ENCODE measurements around the gene RNF151.

DNA sequence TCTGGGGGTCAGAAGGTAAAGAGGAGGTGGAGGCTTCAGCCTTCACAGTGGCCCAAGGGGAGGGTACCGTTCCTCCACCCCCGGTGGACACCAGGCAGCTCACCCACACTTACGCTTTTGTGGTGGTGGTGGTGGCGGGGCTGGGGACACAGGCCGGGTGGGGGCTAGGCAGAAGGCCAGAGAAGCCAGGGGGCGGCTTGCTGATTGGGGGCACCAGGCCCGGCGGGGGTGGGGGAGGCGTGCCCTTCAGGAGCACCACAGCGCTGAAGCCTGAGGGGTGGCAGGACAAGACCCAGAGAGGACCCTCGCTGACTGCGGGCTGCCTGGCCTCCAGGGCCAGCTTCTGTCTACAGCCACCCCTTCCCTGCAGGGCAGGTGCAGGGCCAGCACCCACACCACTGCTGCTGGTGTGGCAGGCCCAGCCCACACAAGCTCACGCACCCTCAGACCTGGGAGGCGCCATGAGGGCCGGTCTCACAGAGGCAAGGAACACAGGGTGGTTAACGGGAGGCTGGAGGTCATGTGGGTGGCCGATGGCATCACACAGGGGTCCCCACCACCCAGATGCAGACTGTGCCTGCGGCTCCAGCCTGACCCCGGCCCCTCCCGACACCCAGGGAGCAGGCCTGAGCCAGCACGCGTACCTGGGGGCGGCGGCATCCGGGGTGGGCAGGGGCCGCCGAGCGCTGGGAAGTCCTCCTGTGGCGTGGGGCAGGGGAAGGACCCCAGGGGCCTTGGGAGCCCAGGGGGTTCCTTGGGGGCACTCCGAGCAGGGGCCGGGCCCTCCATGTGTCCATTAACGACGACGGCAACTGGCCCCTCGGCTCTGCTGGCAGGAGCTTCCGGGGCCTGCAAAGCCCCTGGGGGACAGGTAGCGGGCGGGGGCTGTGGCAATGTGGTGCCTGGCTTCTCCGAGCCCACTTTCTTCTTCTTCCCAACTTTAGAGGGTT is 32.5 kb downstream of the RNF151 start:
- TF ChIP-seq EZH2 (IDR thresholded peaks at IDR 0.05; ENCODE audit: low read length, missing control alignments), result no peak
- TF ChIP-seq, protein P1, sequence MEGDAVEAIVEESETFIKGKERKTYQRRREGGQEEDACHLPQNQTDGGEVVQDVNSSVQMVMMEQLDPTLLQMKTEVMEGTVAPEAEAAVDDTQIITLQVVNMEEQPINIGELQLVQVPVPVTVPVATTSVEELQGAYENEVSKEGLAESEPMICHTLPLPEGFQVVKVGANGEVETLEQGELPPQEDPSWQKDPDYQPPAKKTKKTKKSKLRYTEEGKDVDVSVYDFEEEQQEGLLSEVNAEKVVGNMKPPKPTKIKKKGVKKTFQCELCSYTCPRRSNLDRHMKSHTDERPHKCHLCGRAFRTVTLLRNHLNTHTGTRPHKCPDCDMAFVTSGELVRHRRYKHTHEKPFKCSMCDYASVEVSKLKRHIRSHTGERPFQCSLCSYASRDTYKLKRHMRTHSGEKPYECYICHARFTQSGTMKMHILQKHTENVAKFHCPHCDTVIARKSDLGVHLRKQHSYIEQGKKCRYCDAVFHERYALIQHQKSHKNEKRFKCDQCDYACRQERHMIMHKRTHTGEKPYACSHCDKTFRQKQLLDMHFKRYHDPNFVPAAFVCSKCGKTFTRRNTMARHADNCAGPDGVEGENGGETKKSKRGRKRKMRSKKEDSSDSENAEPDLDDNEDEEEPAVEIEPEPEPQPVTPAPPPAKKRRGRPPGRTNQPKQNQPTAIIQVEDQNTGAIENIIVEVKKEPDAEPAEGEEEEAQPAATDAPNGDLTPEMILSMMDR (conservative IDR thresholded peaks at IDR 0.05 in 1 of 2, IDR thresholded peaks at IDR 0.05 in 1 of 2; ENCODE audit: low read depth in 1 of 2, low read length in 2 of 2), result no peak
